GM12865 (cell line): ENCODE measurements around the gene KRT71.

ENCODE experiments used
- DNase-seq: peaks from one replicate; pipeline ENCODE4 v3.0.0; 2010; ENCODE audit warnings: low read depth
- H3K4me3 ChIP-seq: 2 replicates; pipeline ENCODE4 v1.5.1; 2011; ENCODE audit warnings: mild to moderate bottlenecking, low read depth, low read length, control low read depth
- CTCF ChIP-seq: IDR thresholded peaks from 2 replicates; pipeline ENCODE4 v1.5.1; 2011; ENCODE audit warnings: low read length, control low read depth, low read depth, inconsistent platforms; ENCODE audit not compliant: insufficient read depth; ENCODE audit errors: missing control alignments

Gene KRT71

GRCh38 chr12:52524241-52524897, 28.6 kb downstream of the KRT71 start:
- DNase-seq, result no peak
- no peak overlapping the region for H3K4me3 ChIP-seq
- no peak for TF ChIP-seq CTCF

- no peak overlapping the region for H3K4me3 ChIP-seq
- DNase-seq, result no peak
- no peak for TF ChIP-seq CTCF
These were observed 29.1 kb downstream of the KRT71 start for GRCh38 chr12:52523824-52524223.

GRCh38 chr12:52522346-52523011, 30.5 kb downstream of the KRT71 start:
- no peak for TF ChIP-seq CTCF
- no peak overlapping the region for H3K4me3 ChIP-seq
- no peak for DNase-seq

GRCh38 chr12:52521568-52522266, 31.2 kb downstream of the KRT71 start:
- no peak overlapping the region for H3K4me3 ChIP-seq
- peak; percentile 47 for DNase-seq
- TF ChIP-seq CTCF, result no peak

GRCh38 chr12:52521175-52521567, 31.8 kb downstream of the KRT71 start:
- TF ChIP-seq CTCF, result no peak
- H3K4me3 ChIP-seq, result no peak overlapping the region
- DNase-seq, result no peak

GRCh38 chr12:52519826-52520662, 32.9 kb downstream of the KRT71 start, which contains the start of gene KRT5:
TSS of gene KRT5 (minus strand) at chr12:52520394. CDS start at chr12:52520296, 98 bp downstream.
- no peak for DNase-seq
- TF ChIP-seq CTCF, result no peak
- H3K4me3 ChIP-seq, result no peak within 1 kb of the TSS
